ENCODE measurements around the gene ANKRD17.

- TF ChIP-seq CTCF (conservative IDR thresholded peaks at IDR 0.05; ENCODE audit: low read depth, low read length) (no peak), EZH2phosphoT487 (IDR thresholded peaks at IDR 0.05; ENCODE audit: borderline replicate concordance, low read length) (no peak)
These were observed 188.6 kb downstream of the ANKRD17 start for GRCh38 chr4:73070074-73070390.
